ENCODE data around the gene KCNAB3.

The KCNAB3 gene

DNA sequence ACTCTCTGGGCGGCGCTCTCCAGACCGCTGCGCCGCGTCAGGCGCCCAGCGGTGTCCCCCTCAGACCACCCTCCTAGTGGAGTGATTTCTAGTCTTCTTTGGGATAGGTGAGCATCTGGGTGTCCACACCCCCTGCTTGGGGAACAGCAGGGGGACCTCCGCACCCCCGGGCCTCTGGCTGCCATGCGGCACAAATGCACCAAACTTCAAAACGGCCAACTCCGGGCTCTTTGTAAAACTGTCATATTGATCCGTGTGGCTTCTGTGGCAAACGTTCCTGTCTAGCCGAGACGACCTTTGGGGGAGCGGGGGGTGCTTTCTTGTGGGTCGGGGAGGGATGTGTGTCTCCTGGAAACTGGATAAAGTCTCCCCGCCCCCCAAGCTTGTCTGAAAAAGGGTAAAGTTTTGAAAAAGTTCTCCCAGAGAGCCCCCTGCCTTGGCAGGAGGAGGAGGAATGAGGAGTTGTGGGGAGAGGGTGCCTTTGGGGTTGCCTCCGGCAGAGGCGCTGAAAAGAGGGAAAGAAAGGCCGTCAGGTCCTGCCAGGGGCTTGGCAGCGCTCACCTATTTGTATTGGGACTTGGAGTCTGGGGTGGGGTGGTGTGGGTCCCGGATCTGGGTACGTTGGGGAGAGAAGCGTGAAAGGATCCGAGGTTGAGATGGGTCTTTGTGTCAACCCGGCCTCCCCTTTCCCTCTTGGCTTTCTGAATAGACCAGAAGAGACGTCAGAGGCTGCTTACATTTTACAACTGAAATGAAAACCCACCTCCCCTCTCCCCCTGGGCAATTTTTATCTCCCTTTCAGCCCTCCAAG, 43.2 kb downstream of the KCNAB3 start (continued):
- TF ChIP-seq, protein P1, sequence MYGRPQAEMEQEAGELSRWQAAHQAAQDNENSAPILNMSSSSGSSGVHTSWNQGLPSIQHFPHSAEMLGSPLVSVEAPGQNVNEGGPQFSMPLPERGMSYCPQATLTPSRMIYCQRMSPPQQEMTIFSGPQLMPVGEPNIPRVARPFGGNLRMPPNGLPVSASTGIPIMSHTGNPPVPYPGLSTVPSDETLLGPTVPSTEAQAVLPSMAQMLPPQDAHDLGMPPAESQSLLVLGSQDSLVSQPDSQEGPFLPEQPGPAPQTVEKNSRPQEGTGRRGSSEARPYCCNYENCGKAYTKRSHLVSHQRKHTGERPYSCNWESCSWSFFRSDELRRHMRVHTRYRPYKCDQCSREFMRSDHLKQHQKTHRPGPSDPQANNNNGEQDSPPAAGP (tag by site-specific recombination; IDR thresholded peaks at IDR 0.05), result no peak
- TF ChIP-seq PRDM1 (tag by site-specific recombination; IDR thresholded peaks at IDR 0.05), result no peak
- TF ChIP-seq ZNF560 (tag by site-specific recombination; IDR thresholded peaks at IDR 0.05; ENCODE audit: borderline replicate concordance), result no peak
- no peak for TF ChIP-seq ZNF112 (tag by site-specific recombination; IDR thresholded peaks at IDR 0.05)
- no peak for TF ChIP-seq ZNF747 (tag by site-specific recombination; IDR thresholded peaks at IDR 0.05)
- TF ChIP-seq SETDB1 (IDR thresholded peaks at IDR 0.05; ENCODE audit: insufficient read length, low read length), result no peak
- TF ChIP-seq ZFP41 (tag by site-specific recombination; IDR thresholded peaks at IDR 0.05; ENCODE audit: borderline replicate concordance), result no peak
- TF ChIP-seq OVOL3 (tag by site-specific recombination; IDR thresholded peaks at IDR 0.05), result no peak; the same call in 1 of the 2 replicates
- TF ChIP-seq ZBTB48 (tag by site-specific recombination; IDR thresholded peaks at IDR 0.05), result no peak
- no peak for TF ChIP-seq SP7 (tag by site-specific recombination; IDR thresholded peaks at IDR 0.05)
- no peak for TF ChIP-seq HOXA7 (CRISPR knock-in tag; IDR thresholded peaks at IDR 0.05; ENCODE audit: borderline replicate concordance)
- no peak; the same call in 1 of the 2 replicates for TF ChIP-seq FEZF1 (tag by site-specific recombination; IDR thresholded peaks at IDR 0.05)
- no peak for TF ChIP-seq ZBTB7A (tag by site-specific recombination; IDR thresholded peaks at IDR 0.05; ENCODE audit: low read depth)
- no peak for TF ChIP-seq ZNF426 (tag by site-specific recombination; IDR thresholded peaks at IDR 0.05)
- TF ChIP-seq ZFP37 (tag by site-specific recombination; IDR thresholded peaks at IDR 0.05), result no peak
- TF ChIP-seq ZNF623 (tag by site-specific recombination; IDR thresholded peaks at IDR 0.05), result no peak
- no peak for TF ChIP-seq ZNF664 (tag by site-specific recombination; IDR thresholded peaks at IDR 0.05)
- TF ChIP-seq ZNF157 (tag by site-specific recombination; IDR thresholded peaks at IDR 0.05), result no peak
- TF ChIP-seq ZSCAN16 (tag by site-specific recombination; IDR thresholded peaks at IDR 0.05), result no peak
- no peak for TF ChIP-seq ZNF266 (tag by site-specific recombination; IDR thresholded peaks at IDR 0.05; ENCODE audit: low read depth)
- TF ChIP-seq ZNF777 (tag by site-specific recombination; IDR thresholded peaks at IDR 0.05; ENCODE audit: borderline replicate concordance), result no peak
- TF ChIP-seq ZNF394 (tag by site-specific recombination; IDR thresholded peaks at IDR 0.05; ENCODE audit: borderline replicate concordance), result no peak
- TF ChIP-seq ZNF239 (tag by site-specific recombination; IDR thresholded peaks at IDR 0.05), result no peak
- TF ChIP-seq ZNF514 (tag by site-specific recombination; IDR thresholded peaks at IDR 0.05), result no peak
- TF ChIP-seq, protein P2, sequence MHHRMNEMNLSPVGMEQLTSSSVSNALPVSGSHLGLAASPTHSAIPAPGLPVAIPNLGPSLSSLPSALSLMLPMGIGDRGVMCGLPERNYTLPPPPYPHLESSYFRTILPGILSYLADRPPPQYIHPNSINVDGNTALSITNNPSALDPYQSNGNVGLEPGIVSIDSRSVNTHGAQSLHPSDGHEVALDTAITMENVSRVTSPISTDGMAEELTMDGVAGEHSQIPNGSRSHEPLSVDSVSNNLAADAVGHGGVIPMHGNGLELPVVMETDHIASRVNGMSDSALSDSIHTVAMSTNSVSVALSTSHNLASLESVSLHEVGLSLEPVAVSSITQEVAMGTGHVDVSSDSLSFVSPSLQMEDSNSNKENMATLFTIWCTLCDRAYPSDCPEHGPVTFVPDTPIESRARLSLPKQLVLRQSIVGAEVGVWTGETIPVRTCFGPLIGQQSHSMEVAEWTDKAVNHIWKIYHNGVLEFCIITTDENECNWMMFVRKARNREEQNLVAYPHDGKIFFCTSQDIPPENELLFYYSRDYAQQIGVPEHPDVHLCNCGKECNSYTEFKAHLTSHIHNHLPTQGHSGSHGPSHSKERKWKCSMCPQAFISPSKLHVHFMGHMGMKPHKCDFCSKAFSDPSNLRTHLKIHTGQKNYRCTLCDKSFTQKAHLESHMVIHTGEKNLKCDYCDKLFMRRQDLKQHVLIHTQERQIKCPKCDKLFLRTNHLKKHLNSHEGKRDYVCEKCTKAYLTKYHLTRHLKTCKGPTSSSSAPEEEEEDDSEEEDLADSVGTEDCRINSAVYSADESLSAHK (tag by site-specific recombination; IDR thresholded peaks at IDR 0.05), result 0 out of 2 replicates have a peak, but pooled peaks have one; percentile 1
- TF ChIP-seq ZNF354C (tag by site-specific recombination; IDR thresholded peaks at IDR 0.05; ENCODE audit: borderline replicate concordance, low read depth), result no peak
- no peak for TF ChIP-seq ZNF558 (tag by site-specific recombination; IDR thresholded peaks at IDR 0.05)
- TF ChIP-seq ZNF350 (tag by site-specific recombination; IDR thresholded peaks at IDR 0.05), result no peak
- TF ChIP-seq ZBTB21 (tag by site-specific recombination; IDR thresholded peaks at IDR 0.05), result no peak
- TF ChIP-seq TRIM28 (IDR thresholded peaks at IDR 0.05; ENCODE audit: borderline replicate concordance, low read length), result 0 out of 2 replicates have a peak, but pooled peaks have one; percentile 0
- no peak for TF ChIP-seq ZNF174 (tag by site-specific recombination; IDR thresholded peaks at IDR 0.05)
- TF ChIP-seq ZNF16 (tag by site-specific recombination; IDR thresholded peaks at IDR 0.05; ENCODE audit: low read depth), result no peak
- TF ChIP-seq ZNF544 (tag by site-specific recombination; IDR thresholded peaks at IDR 0.05), result no peak
- TF ChIP-seq, protein P3, sequence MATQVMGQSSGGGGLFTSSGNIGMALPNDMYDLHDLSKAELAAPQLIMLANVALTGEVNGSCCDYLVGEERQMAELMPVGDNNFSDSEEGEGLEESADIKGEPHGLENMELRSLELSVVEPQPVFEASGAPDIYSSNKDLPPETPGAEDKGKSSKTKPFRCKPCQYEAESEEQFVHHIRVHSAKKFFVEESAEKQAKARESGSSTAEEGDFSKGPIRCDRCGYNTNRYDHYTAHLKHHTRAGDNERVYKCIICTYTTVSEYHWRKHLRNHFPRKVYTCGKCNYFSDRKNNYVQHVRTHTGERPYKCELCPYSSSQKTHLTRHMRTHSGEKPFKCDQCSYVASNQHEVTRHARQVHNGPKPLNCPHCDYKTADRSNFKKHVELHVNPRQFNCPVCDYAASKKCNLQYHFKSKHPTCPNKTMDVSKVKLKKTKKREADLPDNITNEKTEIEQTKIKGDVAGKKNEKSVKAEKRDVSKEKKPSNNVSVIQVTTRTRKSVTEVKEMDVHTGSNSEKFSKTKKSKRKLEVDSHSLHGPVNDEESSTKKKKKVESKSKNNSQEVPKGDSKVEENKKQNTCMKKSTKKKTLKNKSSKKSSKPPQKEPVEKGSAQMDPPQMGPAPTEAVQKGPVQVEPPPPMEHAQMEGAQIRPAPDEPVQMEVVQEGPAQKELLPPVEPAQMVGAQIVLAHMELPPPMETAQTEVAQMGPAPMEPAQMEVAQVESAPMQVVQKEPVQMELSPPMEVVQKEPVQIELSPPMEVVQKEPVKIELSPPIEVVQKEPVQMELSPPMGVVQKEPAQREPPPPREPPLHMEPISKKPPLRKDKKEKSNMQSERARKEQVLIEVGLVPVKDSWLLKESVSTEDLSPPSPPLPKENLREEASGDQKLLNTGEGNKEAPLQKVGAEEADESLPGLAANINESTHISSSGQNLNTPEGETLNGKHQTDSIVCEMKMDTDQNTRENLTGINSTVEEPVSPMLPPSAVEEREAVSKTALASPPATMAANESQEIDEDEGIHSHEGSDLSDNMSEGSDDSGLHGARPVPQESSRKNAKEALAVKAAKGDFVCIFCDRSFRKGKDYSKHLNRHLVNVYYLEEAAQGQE (tag by site-specific recombination; IDR thresholded peaks at IDR 0.05), result no peak
- peak; percentile 42; the same call in 1 of the 2 replicates for TF ChIP-seq ZBTB20 (tag by site-specific recombination; IDR thresholded peaks at IDR 0.05)
- no peak for TF ChIP-seq ZNF202 (tag by site-specific recombination; IDR thresholded peaks at IDR 0.05; ENCODE audit: borderline replicate concordance)

Measured in HEK293 (cell line).